ENCODE measurements around the gene PGRMC2.

- TF ChIP-seq USF1 (IDR thresholded peaks at IDR 0.05): no peak
- TF ChIP-seq EP300 (IDR thresholded peaks at IDR 0.05; ENCODE audit: borderline replicate concordance): no peak
- TF ChIP-seq EGR1 (IDR thresholded peaks at IDR 0.05): no peak
- no peak for TF ChIP-seq YY1 (IDR thresholded peaks at IDR 0.05; ENCODE audit: low read depth)
- TF ChIP-seq NFIC (IDR thresholded peaks at IDR 0.05): no peak
- no peak for TF ChIP-seq TCF12 (IDR thresholded peaks at IDR 0.05; ENCODE audit: low read depth)
- TF ChIP-seq REST (IDR thresholded peaks at IDR 0.05; ENCODE audit: low read depth): no peak
- no peak for TF ChIP-seq RAD21 (IDR thresholded peaks at IDR 0.05; ENCODE audit: low read depth)
- no peak for TF ChIP-seq MAX (IDR thresholded peaks at IDR 0.05)
- no peak for TF ChIP-seq CEBPB (IDR thresholded peaks at IDR 0.05)
These were observed 4.5 kb downstream of the PGRMC2 start for GRCh38 chr4:128283071-128283470.
